ENCODE measurements around the gene GJB5.

DNA sequence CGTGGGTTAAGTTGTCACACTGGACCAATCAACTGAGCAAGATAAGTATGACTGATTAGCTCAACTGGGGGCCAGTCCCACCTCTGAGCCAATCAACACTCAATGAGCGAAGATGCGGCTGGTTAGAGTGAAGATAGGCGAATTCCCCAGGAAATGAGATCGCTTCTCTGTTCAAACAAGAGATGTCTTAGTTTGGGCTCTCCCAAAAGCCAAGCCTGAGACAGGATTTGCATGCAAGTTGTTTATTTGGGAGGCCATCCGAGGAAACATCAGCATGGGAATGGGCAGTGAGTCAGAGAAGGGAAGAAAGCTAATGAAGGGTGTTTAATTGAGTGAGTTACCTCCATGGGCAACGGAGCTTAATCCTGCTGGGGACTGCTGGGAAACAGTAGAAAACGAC lies 4.9 kb upstream of the GJB5 start:
- TF ChIP-seq, protein P1, sequence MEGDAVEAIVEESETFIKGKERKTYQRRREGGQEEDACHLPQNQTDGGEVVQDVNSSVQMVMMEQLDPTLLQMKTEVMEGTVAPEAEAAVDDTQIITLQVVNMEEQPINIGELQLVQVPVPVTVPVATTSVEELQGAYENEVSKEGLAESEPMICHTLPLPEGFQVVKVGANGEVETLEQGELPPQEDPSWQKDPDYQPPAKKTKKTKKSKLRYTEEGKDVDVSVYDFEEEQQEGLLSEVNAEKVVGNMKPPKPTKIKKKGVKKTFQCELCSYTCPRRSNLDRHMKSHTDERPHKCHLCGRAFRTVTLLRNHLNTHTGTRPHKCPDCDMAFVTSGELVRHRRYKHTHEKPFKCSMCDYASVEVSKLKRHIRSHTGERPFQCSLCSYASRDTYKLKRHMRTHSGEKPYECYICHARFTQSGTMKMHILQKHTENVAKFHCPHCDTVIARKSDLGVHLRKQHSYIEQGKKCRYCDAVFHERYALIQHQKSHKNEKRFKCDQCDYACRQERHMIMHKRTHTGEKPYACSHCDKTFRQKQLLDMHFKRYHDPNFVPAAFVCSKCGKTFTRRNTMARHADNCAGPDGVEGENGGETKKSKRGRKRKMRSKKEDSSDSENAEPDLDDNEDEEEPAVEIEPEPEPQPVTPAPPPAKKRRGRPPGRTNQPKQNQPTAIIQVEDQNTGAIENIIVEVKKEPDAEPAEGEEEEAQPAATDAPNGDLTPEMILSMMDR (IDR thresholded peaks at IDR 0.05; ENCODE audit: poor library complexity, severe bottlenecking) = no peak
- TF ChIP-seq RAD21 (conservative IDR thresholded peaks at IDR 0.05) = no peak
- TF ChIP-seq POLR2AphosphoS5 (IDR thresholded peaks at IDR 0.05) = no peak
- TF ChIP-seq, protein P2, sequence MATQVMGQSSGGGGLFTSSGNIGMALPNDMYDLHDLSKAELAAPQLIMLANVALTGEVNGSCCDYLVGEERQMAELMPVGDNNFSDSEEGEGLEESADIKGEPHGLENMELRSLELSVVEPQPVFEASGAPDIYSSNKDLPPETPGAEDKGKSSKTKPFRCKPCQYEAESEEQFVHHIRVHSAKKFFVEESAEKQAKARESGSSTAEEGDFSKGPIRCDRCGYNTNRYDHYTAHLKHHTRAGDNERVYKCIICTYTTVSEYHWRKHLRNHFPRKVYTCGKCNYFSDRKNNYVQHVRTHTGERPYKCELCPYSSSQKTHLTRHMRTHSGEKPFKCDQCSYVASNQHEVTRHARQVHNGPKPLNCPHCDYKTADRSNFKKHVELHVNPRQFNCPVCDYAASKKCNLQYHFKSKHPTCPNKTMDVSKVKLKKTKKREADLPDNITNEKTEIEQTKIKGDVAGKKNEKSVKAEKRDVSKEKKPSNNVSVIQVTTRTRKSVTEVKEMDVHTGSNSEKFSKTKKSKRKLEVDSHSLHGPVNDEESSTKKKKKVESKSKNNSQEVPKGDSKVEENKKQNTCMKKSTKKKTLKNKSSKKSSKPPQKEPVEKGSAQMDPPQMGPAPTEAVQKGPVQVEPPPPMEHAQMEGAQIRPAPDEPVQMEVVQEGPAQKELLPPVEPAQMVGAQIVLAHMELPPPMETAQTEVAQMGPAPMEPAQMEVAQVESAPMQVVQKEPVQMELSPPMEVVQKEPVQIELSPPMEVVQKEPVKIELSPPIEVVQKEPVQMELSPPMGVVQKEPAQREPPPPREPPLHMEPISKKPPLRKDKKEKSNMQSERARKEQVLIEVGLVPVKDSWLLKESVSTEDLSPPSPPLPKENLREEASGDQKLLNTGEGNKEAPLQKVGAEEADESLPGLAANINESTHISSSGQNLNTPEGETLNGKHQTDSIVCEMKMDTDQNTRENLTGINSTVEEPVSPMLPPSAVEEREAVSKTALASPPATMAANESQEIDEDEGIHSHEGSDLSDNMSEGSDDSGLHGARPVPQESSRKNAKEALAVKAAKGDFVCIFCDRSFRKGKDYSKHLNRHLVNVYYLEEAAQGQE (IDR thresholded peaks at IDR 0.05; ENCODE audit: borderline replicate concordance) = no peak
- TF ChIP-seq EZH2 (IDR thresholded peaks at IDR 0.05; ENCODE audit: borderline replicate concordance, insufficient read depth, low read length, poor library complexity, severe bottlenecking) = no peak

Measured in neural cell (in vitro differentiated cells).